NCI-H2081 (cell line): ENCODE results near the gene HOXD1.

Source experiments
- DNase-seq, 2 experiments: peaks; one replicate each; lab custom pipeline; 2025; lab: John Stamatoyannopoulos, UW

HOXD1 gene

GRCh38 chr2:176240301-176240700 is 51.8 kb downstream of the HOXD1 start:
- no peak for DNase-seq
